Psoas muscle (tissue), 8 donors: ENCODE results near the gene ARAP1. TPM values are rescaled to one million over a fixed set of nuclear protein-coding genes. Genes with fewer than 3 reads are reported as not detected.

Experiments
- ATAC-seq, 4 donors: fragments of 200-7000 bp; cut with Tn5 transposase; one replicate each; pipeline ENCODE4 v1.9.1; 2020; ENCODE audit warnings: moderate library complexity in 3 of 4, mild to moderate bottlenecking in 2 of 4
- DNase-seq, 2 donors: peaks; one replicate each; pipeline ENCODE4 v3.0.0-alpha.2; 2020
- H3K27ac ChIP-seq: fragments of 200-600 bp; one replicate; pipeline ENCODE4 v1.8.0; 2022
- H3K27me3 ChIP-seq, 3 donors: fragments of 200-600 bp in 1 of 3; one replicate each; pipeline versions ENCODE4 v1.6.1 to v1.8.0; 2013 to 2022; ENCODE audit warnings: low read length in 2 of 3, mild to moderate bottlenecking in 2 of 3, moderate library complexity in 1 of 3; ENCODE audit not compliant: insufficient read depth in 3 of 3
- H3K36me3 ChIP-seq, 2 donors: fragments of 200-600 bp in 1 of 2; one replicate each; pipeline versions ENCODE4 v1.6.1 to v1.8.0; 2013 to 2022; ENCODE audit warnings: low read depth in 1 of 2, mild to moderate bottlenecking in 1 of 2, moderate library complexity in 1 of 2; ENCODE audit not compliant: insufficient read depth in 1 of 2
- H3K4me1 ChIP-seq: fragments of 200-600 bp; one replicate; pipeline ENCODE4 v1.8.0; 2022
- H3K4me3 ChIP-seq: fragments of 200-600 bp; one replicate; pipeline ENCODE4 v1.8.0; 2022; ENCODE audit warnings: mild to moderate bottlenecking
- H3K9me3 ChIP-seq: fragments of 200-600 bp; one replicate; pipeline ENCODE4 v1.8.0; 2022
- CTCF ChIP-seq: fragments of 200-600 bp; IDR thresholded peaks from one replicate; pipeline ENCODE4 v1.8.0; 2022; ENCODE audit warnings: antibody characterized with exemption
- WGBS, 3 donors: extraction: QIAGEN DNeasy Blood & Tissue Kit; methylation state at CpG; one replicate each; pipeline versions ENCODE4 v1.1.6 to v1.1.7; 2013; 5-methylcytosine and 5-hydroxymethylcytosine counted together
- intact Hi-C, 2 donors: fragments of 100-400 bp; cut with DNase I; formaldehyde crosslinking; loops; one replicate each; pipeline versions ENCODE4 v1.11.0 to v1.14.2; 2022
- polyA plus RNA-seq, 3 donors: library from polyadenylated mRNA; stranded (reverse); fragments of 200-250 nt; gene quantifications; one replicate each; pipeline ENCODE4 v1.2.3, GENCODE V29; 2013
- total RNA-seq, 4 donors: library from RNA; stranded (reverse); fragmentation: NEBNext Ultra II Directional in 2 of 4; extraction: Animal tissue kit (Norgen Biotek cat#: 25700) in 2 of 4; gene quantifications; one replicate each; pipeline versions ENCODE4 v1.2.1 to v1.2.4, GENCODE V29; 2021 to 2023
- donor health status: healthy with polysubstance abuse.
- donor health status: DM: no; HTN: no; CAD: no; lungs with moderate emphysema.
- donor health status: Bipolar disorder and iron deficiency.
- donor health status: healthy.
- donor health status: DM: yes; HTN: yes; CAD: no.
- donor health status: DM: no; HTN: no; CAD: no.
- donor health status: DM: no; HTN: no; CAD: no.
- donor health status: DM: yes; HTN: yes; CAD: no.

ARAP1 gene
- total and polyA plus RNA-seq, 7 donors: 16.0 to 27.5 (median 18.6) TPM

- no peaks in the 10 kb centered on the region for H3K9me3 ChIP-seq
- DNase-seq (no peak), ATAC-seq (no peak)
- H3K27ac ChIP-seq: no peak overlapping the region
- no peak for TF ChIP-seq CTCF
- WGBS, 3 donors: 71 to 78% (median 74%) methylated on average over 6 of the region's 6 CpGs
- peaks cover 0 to 6% (median 0%) of the 10 kb centered on the region in 3 donors for H3K27me3 ChIP-seq
- no peaks in the 10 kb centered on the region for H3K36me3 ChIP-seq
- peaks cover 17% of the 10 kb centered on the region for H3K4me1 ChIP-seq
- no peak overlapping the region for H3K4me3 ChIP-seq
- intact Hi-C loops: no loop called here
Observed at GRCh38 chr11:72635933-72636332, 116.3 kb downstream of the ARAP1 start.

- ATAC-seq: no peak
- no peak for DNase-seq
- no peaks in the 10 kb centered on the region for H3K36me3 ChIP-seq
- H3K9me3 ChIP-seq: no peaks in the 10 kb centered on the region
- H3K4me1 ChIP-seq: peaks cover 22% of the 10 kb centered on the region
- 80 to 82% (median 82%) methylated on average over 9 of the region's 9 CpGs for WGBS, 3 donors
- intact Hi-C loops: no loop called here
- peaks cover 0 to 1% (median 0%) of the 10 kb centered on the region in 3 donors for H3K27me3 ChIP-seq
- H3K27ac ChIP-seq: peak overlapping the region; percentile 36
- H3K4me3 ChIP-seq: no peak overlapping the region
- TF ChIP-seq CTCF: no peak
Observed at GRCh38 chr11:72635309-72635915, 116.8 kb downstream of the ARAP1 start.

Other genes starting within 250 kb of the ARAP1 start
- 10 to 100 TPM in 2 of 4 donors, 1 to 10 TPM in 2; 6.0 to 20.1 (median 10.1) TPM for gene PDE2A, start 78.0 kb downstream of the ARAP1 start, total RNA-seq
- gene PDE2A, start 78.0 kb downstream of the ARAP1 start, polyA plus RNA-seq: 10 to 100 TPM in 1 of 3 donors, 1 to 10 TPM in 2; 6.9 to 16.6 (median 7.6) TPM
- gene STARD10, start 41.6 kb upstream of the ARAP1 start, total RNA-seq: 10 to 100 TPM; 47.3 to 70.7 (median 57.7) TPM
- gene STARD10, start 41.6 kb upstream of the ARAP1 start, polyA plus RNA-seq: 10 to 100 TPM; 18.6 to 99.9 (median 57.3) TPM
- 1 to 10 TPM; 4.5 to 9.6 (median 5.4) TPM for gene ATG16L2, start 62.0 kb upstream of the ARAP1 start, total RNA-seq
- gene ATG16L2, start 62.0 kb upstream of the ARAP1 start, polyA plus RNA-seq: 1 to 10 TPM; 3.9 to 5.2 (median 4.7) TPM